Keratinocyte (primary cell): Measurements from ENCODE around the gene COL9A3. TPM values are rescaled to one million over a fixed set of nuclear protein-coding genes. Genes with fewer than 3 reads are reported as not detected.

Experiments
- DNase-seq: peaks from one replicate; pipeline ENCODE4 v3.0.0-alpha.2; 2011; ENCODE audit warnings: low read depth, missing footprints, low spot score
- FAIRE-seq: peaks from 2 replicates; lab custom pipeline; 2011; peaks lifted over from hg19 to GRCh38; lab: Jason Lieb, UNC
- H2AFZ ChIP-seq: 2 replicates; pipeline ENCODE4 v1.6.0; 2012; ENCODE audit warnings: low read length, control low read depth, inconsistent platforms; ENCODE audit not compliant: control insufficient read depth
- H3K27ac ChIP-seq: 2 replicates; pipeline ENCODE4 v1.5.1; 2011; ENCODE audit warnings: low read length; ENCODE audit not compliant: control insufficient read depth, insufficient read depth
- H3K27me3 ChIP-seq: 3 replicates; pipeline ENCODE4 v1.6.0; 2011; ENCODE audit warnings: low read length; ENCODE audit not compliant: control insufficient read depth, insufficient read depth; ENCODE audit errors: extremely low read depth
- H3K36me3 ChIP-seq, 2 experiments: 2 replicates in 1 of 2; 3 replicates in 1 of 2; pipeline ENCODE4 v1.5.1; 2011; ENCODE audit warnings: low read length in 2 of 2, mild to moderate bottlenecking in 1 of 2; ENCODE audit not compliant: control insufficient read depth in 2 of 2, insufficient read depth in 2 of 2; ENCODE audit errors: extremely low read depth in 1 of 2
- H3K4me1 ChIP-seq: 3 replicates; pipeline ENCODE4 v1.5.1; 2011; ENCODE audit warnings: low read length; ENCODE audit not compliant: control insufficient read depth, insufficient read depth; ENCODE audit errors: extremely low read depth
- H3K4me2 ChIP-seq: 3 replicates; pipeline ENCODE4 v1.6.0; 2011; ENCODE audit warnings: low read depth, low read length; ENCODE audit not compliant: control insufficient read depth, insufficient read depth; ENCODE audit errors: extremely low read depth
- H3K4me3 ChIP-seq, 3 experiments: fragments of 200-600 bp in 1 of 3; sonication (generic) in 1 of 3; 2 replicates in 2 of 3; 3 replicates in 1 of 3; pipeline ENCODE4 v1.5.1; 2011 to 2016; ENCODE audit warnings: low read length in 3 of 3, mild to moderate bottlenecking in 3 of 3, control low read depth in 2 of 3, inconsistent platforms in 1 of 3, low read depth in 1 of 3, mixed read lengths in 1 of 3, mixed run types in 1 of 3, moderate library complexity in 1 of 3; ENCODE audit not compliant: control insufficient read depth in 2 of 3, insufficient read depth in 2 of 3; ENCODE audit errors: extremely low read depth in 1 of 3
- H3K79me2 ChIP-seq: 2 replicates; pipeline ENCODE4 v1.6.0; 2012; ENCODE audit warnings: low read length; ENCODE audit not compliant: control insufficient read depth, insufficient read depth
- H3K9ac ChIP-seq: 3 replicates; pipeline ENCODE4 v1.6.0; 2011; ENCODE audit warnings: low read length; ENCODE audit not compliant: control insufficient read depth, insufficient read depth; ENCODE audit errors: extremely low read depth
- H3K9me1 ChIP-seq: 3 replicates; pipeline ENCODE4 v1.6.0; 2011; ENCODE audit warnings: low read length; ENCODE audit not compliant: control insufficient read depth, insufficient read depth; ENCODE audit errors: extremely low read depth
- H3K9me3 ChIP-seq: 2 replicates; pipeline ENCODE4 v1.5.1; 2012; ENCODE audit warnings: low read depth, low read length; ENCODE audit not compliant: control insufficient read depth
- H4K20me1 ChIP-seq: 3 replicates; pipeline ENCODE4 v1.6.0; 2011; ENCODE audit warnings: low read length; ENCODE audit not compliant: control insufficient read depth, insufficient read depth; ENCODE audit errors: extremely low read depth
- CTCF ChIP-seq, 3 experiments: IDR thresholded peaks in 1 of 3; conservative IDR thresholded peaks in 1 of 3; optimal IDR thresholded peaks in 1 of 3; 2 replicates in 2 of 3; 3 replicates in 1 of 3; pipeline versions ENCODE3 to v1.5.1; 2011; ENCODE audit warnings: low read length in 3 of 3, mild to moderate bottlenecking in 3 of 3, moderate library complexity in 2 of 3, control low read depth in 1 of 3, inconsistent platforms in 1 of 3; ENCODE audit not compliant: insufficient read depth in 2 of 3; ENCODE audit errors: extremely low read depth in 1 of 3
- EZH2 ChIP-seq: IDR thresholded peaks from one replicate; pipeline ENCODE4 v1.6.1; 2012; ENCODE audit warnings: inconsistent platforms, mild to moderate bottlenecking, low read length, moderate library complexity
- dilution Hi-C: fragments of 300-500 bp; cut with MboI; formaldehyde crosslinking; loops from one replicate; pipeline ENCODE4 v1.7.0; 2020; ENCODE audit warnings: low sequenced_read_pairs; ENCODE audit not compliant: extremely low pct_ligation_motif_present
- polyA plus RNA-seq, 5 experiments: library from polyadenylated mRNA; depleted of rRNA in 3 of 5; stranded (reverse) in 3 of 5; stranded (forward) in 1 of 5; unstranded in 1 of 5; fragments of >200 nt; gene quantifications; 1 replicate in 1 of 5; 2 replicates in 3 of 5; 3 replicates in 1 of 5; pipeline versions ENCODE4 v1.2.1 to v1.2.3, GENCODE V29; 2011 to 2012; ENCODE audit warnings: missing spikeins in 2 of 5, low read depth in 1 of 5, low replicate concordance in 1 of 5

The COL9A3 gene
- polyA plus RNA-seq, 1 donor (not counting 4 experiments of a cell fraction or from before 2014, with no cell fraction given): 4.8 TPM

GRCh38 chr20:62875419-62876361, 58.8 kb downstream of the COL9A3 start:
- H3K4me2 ChIP-seq: peak overlapping the region; percentile 37
- no peak overlapping the region for H3K9ac ChIP-seq
- H3K27me3 ChIP-seq: no peaks in the 10 kb centered on the region
- H3K36me3 ChIP-seq: peaks cover 0 to 4% of the 10 kb centered on the region in 2 experiments
- H3K79me2 ChIP-seq: no peaks in the 10 kb centered on the region
- peak overlapping the region; percentile 15 for H2AFZ ChIP-seq
- H3K4me3 ChIP-seq: no peak overlapping the region
- FAIRE-seq (no peak), DNase-seq (no peak)
- no peaks in the 10 kb centered on the region for H3K9me3 ChIP-seq
- no peak for TF ChIP-seq EZH2
- peak; percentile 48 to 62 (median 62) for TF ChIP-seq CTCF (optimal IDR thresholded peaks at IDR 0.05 in 1 of 3, IDR thresholded peaks at IDR 0.05 in 1 of 3, conservative IDR thresholded peaks at IDR 0.05 in 1 of 3; ENCODE audit: extremely low read depth in 1 of 3, insufficient read depth in 2 of 3, low read length in 3 of 3)
- no peak overlapping the region for H3K27ac ChIP-seq
- peaks cover 11% of the 10 kb centered on the region for H3K4me1 ChIP-seq
- dilution Hi-C loops: no loop called here
- H4K20me1 ChIP-seq: no peaks in the 10 kb centered on the region
- no peaks in the 10 kb centered on the region for H3K9me1 ChIP-seq

- no peaks in the 10 kb centered on the region for H3K27me3 ChIP-seq
- H3K9me1 ChIP-seq: no peaks in the 10 kb centered on the region
- H3K4me3 ChIP-seq: no peak overlapping the region
- H3K27ac ChIP-seq: no peak overlapping the region
- H3K36me3 ChIP-seq: peaks cover under 1 to 4% of the 10 kb centered on the region in 2 experiments
- no peaks in the 10 kb centered on the region for H3K79me2 ChIP-seq
- H4K20me1 ChIP-seq: no peaks in the 10 kb centered on the region
- no peaks in the 10 kb centered on the region for H3K9me3 ChIP-seq
- H2AFZ ChIP-seq: no peak overlapping the region
- no peak for DNase-seq
- no peak overlapping the region for H3K9ac ChIP-seq
- dilution Hi-C loops: no loop called here
- TF ChIP-seq CTCF (optimal IDR thresholded peaks at IDR 0.05 in 1 of 3, IDR thresholded peaks at IDR 0.05 in 1 of 3, conservative IDR thresholded peaks at IDR 0.05 in 1 of 3; ENCODE audit: extremely low read depth in 1 of 3, insufficient read depth in 2 of 3, low read length in 3 of 3) (no peak), EZH2 (no peak)
- no peak overlapping the region for H3K4me2 ChIP-seq
- peaks cover 11% of the 10 kb centered on the region for H3K4me1 ChIP-seq
- no peak for FAIRE-seq
Measured at GRCh38 chr20:62876501-62876901, 59.7 kb downstream of the COL9A3 start.
